Skin of body (tissue), 2 donors: ENCODE measurements around the gene PSMD13. TPM values are rescaled to one million over a fixed set of nuclear protein-coding genes. Genes with fewer than 3 reads are reported as not detected.
"Not testable (repeated sequence)": the region's sequence is repeated elsewhere in the genome, so short reads cannot be mapped to it uniquely, and the experiment has no call there.

Experiments
- DNase-seq: peaks from one replicate; lab custom pipeline; 2025; lab: John Stamatoyannopoulos, UW
- total RNA-seq: library from RNA; depleted of rRNA; stranded (reverse); fragments of >200 nt; gene quantifications from one replicate; pipeline ENCODE4 v1.2.3, GENCODE V29; 2014

PSMD13 gene
- total RNA-seq = 95.7 TPM

GRCh38 chr11:236774-237767 lies at the start of gene PSMD13:
PSMD13 (plus strand) TSS chr11:236976; CDS start chr11:237050, 74 bp downstream.
- DNase-seq = peak; percentile 88

GRCh38 chr11:189200-189783 lies 47.5 kb upstream of the PSMD13 start:
- DNase-seq = not testable (repeated sequence)

- not testable (repeated sequence) for DNase-seq
These were observed 46.9 kb upstream of the PSMD13 start for GRCh38 chr11:189843-190311.

GRCh38 chr11:190546-190945 lies 46.2 kb upstream of the PSMD13 start:
- DNase-seq = not testable (repeated sequence)

GRCh38 chr11:191490-192478 lies 45.0 kb upstream of the PSMD13 start:
- not testable (repeated sequence) for DNase-seq

- DNase-seq = not testable (repeated sequence)
These were observed 44.1 kb upstream of the PSMD13 start, which contains the start of gene SCGB1C1 for GRCh38 chr11:192674-193128. SCGB1C1 (plus strand) TSS chr11:193078; CDS start chr11:193100, 22 bp downstream.

GRCh38 chr11:193481-193880 lies 43.3 kb upstream of the PSMD13 start:
- DNase-seq = not testable (repeated sequence)

- DNase-seq = no peak
These were observed 39.7 kb upstream of the PSMD13 start for GRCh38 chr11:196786-197731.

GRCh38 chr11:197741-198235 lies 39.0 kb upstream of the PSMD13 start:
- no peak for DNase-seq

GRCh38 chr11:198236-198806 lies 38.5 kb upstream of the PSMD13 start:
- no peak for DNase-seq

- no peak for DNase-seq
These were observed 37.7 kb upstream of the PSMD13 start for GRCh38 chr11:199004-199581.

- no peak for DNase-seq
These were observed 37.0 kb upstream of the PSMD13 start for GRCh38 chr11:199782-200181.

GRCh38 chr11:200224-201003 lies 36.4 kb upstream of the PSMD13 start:
- DNase-seq = no peak

- no peak for DNase-seq
These were observed 34.8 kb upstream of the PSMD13 start for GRCh38 chr11:201966-202365.

GRCh38 chr11:202490-202889 lies 34.3 kb upstream of the PSMD13 start:
- DNase-seq = no peak

- no peak for DNase-seq
These were observed 33.5 kb upstream of the PSMD13 start for GRCh38 chr11:203056-203944.
